Progenitor cell of endocrine pancreas (in vitro differentiated cells): ENCODE measurements around the gene NME7. TPM values are rescaled to one million over a fixed set of nuclear protein-coding genes. Genes with fewer than 3 reads are reported as not detected.
A peak's percentile ranks its signal among the peaks of the same experiment; 100 is the strongest.

Experiments
- DNase-seq: peaks from one replicate; pipeline ENCODE4 v3.0.0; 2021; ENCODE audit warnings: low spot score; ENCODE audit not compliant: unreplicated experiment
- H3K27ac Mint-ChIP-seq: 2 replicates; pipeline ENCODE4 v1.8.0; 2021; ENCODE audit warnings: mild to moderate bottlenecking, moderate library complexity, mixed read lengths
- H3K27me3 Mint-ChIP-seq: 2 replicates; pipeline ENCODE4 v1.8.0; 2021; ENCODE audit warnings: mixed read lengths
- H3K36me3 Mint-ChIP-seq: 2 replicates; pipeline ENCODE4 v1.8.0; 2022; ENCODE audit warnings: mixed read lengths; ENCODE audit not compliant: insufficient read depth
- H3K4me1 Mint-ChIP-seq: 2 replicates; pipeline ENCODE4 v1.8.0; 2021; ENCODE audit warnings: low read depth, mixed read lengths
- H3K4me3 Mint-ChIP-seq: 2 replicates; pipeline ENCODE4 v1.8.0; 2021; ENCODE audit warnings: low read depth, mild to moderate bottlenecking, moderate library complexity, mixed read lengths
- H3K9me3 Mint-ChIP-seq: 2 replicates; pipeline ENCODE4 v1.8.0; 2021; ENCODE audit warnings: low read depth, mixed read lengths
- total RNA-seq: library from RNA; stranded (reverse); gene quantifications from 2 replicates; pipeline ENCODE4 v1.2.1, GENCODE V29; 2021
- TF ChIP-seq, protein P1 (sequence below): fragments of 200-600 bp; sonication (generic); IDR thresholded peaks from one replicate; pipeline ENCODE4 v1.5.0; 2021; ENCODE audit warnings: antibody characterized with exemption, mild to moderate bottlenecking; ENCODE audit not compliant: unreplicated experiment

NME7 gene
- total RNA-seq, 1 donor from 2014 or later: 32.7 TPM

DNA sequence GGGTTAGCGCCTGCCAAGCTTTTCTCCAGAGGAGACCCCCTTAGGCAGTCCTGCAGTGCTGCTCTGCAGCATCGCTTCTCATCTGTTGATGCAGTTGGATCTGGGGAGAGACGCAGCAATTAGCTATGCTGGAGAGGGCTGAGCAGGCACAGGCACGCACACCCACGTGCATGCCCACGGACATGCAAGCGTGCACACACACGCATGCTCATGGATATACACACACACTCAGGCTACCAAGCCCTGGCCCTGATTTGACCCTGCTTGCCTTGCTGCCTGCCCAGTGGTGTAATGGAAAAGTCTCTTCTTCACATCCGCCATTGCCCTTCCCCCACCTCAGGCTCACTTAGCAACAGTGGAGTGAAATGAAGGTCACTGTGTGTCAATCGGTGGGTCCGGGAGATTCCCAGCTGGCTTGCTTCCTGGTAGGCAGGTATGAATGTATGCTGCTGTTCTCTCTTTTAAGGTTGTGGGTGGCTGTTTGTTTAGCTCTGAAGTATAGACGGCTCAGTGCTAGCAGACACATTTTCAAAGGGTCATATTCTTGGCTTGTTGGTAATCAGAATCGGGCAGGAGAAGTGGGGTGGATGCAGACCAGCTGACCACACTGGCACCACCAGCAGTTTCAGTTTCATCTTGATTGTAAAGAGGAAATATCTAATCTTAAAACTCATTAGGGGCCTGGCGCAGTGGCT, 251.6 kb downstream of the NME7 start:
- TF ChIP-seq, protein P1, sequence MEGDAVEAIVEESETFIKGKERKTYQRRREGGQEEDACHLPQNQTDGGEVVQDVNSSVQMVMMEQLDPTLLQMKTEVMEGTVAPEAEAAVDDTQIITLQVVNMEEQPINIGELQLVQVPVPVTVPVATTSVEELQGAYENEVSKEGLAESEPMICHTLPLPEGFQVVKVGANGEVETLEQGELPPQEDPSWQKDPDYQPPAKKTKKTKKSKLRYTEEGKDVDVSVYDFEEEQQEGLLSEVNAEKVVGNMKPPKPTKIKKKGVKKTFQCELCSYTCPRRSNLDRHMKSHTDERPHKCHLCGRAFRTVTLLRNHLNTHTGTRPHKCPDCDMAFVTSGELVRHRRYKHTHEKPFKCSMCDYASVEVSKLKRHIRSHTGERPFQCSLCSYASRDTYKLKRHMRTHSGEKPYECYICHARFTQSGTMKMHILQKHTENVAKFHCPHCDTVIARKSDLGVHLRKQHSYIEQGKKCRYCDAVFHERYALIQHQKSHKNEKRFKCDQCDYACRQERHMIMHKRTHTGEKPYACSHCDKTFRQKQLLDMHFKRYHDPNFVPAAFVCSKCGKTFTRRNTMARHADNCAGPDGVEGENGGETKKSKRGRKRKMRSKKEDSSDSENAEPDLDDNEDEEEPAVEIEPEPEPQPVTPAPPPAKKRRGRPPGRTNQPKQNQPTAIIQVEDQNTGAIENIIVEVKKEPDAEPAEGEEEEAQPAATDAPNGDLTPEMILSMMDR: no peak
- Mint-ChIP-seq H3K4me3 (peak overlapping the region; percentile 37), H3K36me3 (peaks cover 49% of the 10 kb centered on the region), H3K4me1 (peaks cover 62% of the 10 kb centered on the region), H3K27ac (peak overlapping the region; percentile 76), H3K27me3 (no peaks in the 10 kb centered on the region), H3K9me3 (no peaks in the 10 kb centered on the region)
- DNase-seq: no peak

DNA sequence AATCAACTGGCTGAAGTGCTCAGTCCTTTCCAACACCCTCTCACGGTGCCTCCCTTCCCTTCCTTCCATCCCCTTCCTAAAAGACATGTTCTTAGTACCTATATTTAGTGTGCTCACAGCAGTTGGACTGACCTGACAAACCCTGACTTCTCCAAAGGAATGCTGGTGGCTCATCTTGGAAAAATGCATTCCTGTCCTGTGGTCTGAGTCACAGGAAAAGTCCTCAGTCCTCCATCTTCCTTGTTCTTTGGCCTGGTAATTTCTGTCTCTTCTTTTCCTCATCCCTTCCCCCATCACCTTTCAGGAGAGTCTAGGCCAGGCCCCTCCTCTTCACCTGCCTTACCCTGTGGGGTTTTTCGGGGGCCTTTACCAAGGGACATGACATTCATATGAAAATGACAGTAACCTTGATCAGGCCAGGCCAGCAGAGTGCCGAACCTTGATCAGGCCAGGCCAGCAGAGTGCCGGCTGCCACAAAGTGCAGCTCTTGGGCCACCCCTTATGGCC, 253.9 kb downstream of the NME7 start:
- Mint-ChIP-seq H3K4me3 (no peak overlapping the region), H3K9me3 (no peaks in the 10 kb centered on the region), H3K27me3 (no peaks in the 10 kb centered on the region), H3K36me3 (peaks cover 42% of the 10 kb centered on the region), H3K27ac (peak overlapping the region; percentile 54), H3K4me1 (peaks cover 67% of the 10 kb centered on the region)
- TF ChIP-seq, protein P1: no peak
- DNase-seq: no peak

DNA sequence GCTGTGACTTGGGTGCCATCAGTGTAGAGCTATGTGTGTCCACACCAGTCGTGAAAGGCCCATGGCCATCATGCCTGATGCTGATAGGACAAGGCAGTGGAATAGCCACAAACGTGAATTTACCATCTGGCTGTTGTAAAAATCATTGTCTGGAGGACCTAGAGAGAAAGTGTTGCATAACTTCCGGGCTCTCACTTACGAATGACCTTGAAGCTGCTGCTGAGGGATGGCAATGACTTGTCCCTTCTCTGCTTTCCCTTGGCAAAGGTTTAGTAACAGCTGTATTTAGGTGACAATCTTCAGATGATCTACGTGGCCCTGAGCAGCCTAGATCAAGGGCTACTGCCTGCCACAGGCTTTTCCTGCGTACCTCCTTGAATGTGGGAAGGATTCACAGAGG, 255.4 kb downstream of the NME7 start:
- no peaks in the 10 kb centered on the region for H3K9me3 Mint-ChIP-seq
- no peak for DNase-seq
- peaks cover 68% of the 10 kb centered on the region for H3K4me1 Mint-ChIP-seq
- H3K27me3 Mint-ChIP-seq: no peaks in the 10 kb centered on the region
- H3K27ac Mint-ChIP-seq: no peak overlapping the region
- peak overlapping the region; percentile 20 for H3K4me3 Mint-ChIP-seq
- H3K36me3 Mint-ChIP-seq: peaks cover 37% of the 10 kb centered on the region
- TF ChIP-seq, protein P1: no peak

DNA sequence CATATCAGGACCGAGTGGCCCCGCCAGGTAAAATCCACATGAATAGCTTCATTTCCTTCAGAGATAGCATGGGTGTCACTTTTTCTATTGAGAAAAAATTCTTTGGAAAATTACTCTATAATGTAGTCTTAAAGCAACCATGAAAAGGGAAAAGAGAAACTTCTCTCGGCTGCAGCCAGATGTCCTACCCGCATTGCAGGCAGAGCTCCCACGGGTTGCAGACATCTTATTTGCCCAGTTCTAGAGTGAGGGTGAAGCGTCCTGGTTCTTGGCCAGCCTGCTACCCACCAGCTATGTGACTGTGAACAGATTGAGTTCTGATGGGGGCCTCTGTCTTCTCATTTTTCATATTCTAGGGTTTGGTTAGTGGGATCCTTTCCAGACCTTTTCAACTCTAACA, 256.1 kb downstream of the NME7 start:
- no peaks in the 10 kb centered on the region for H3K9me3 Mint-ChIP-seq
- peaks cover 32% of the 10 kb centered on the region for H3K36me3 Mint-ChIP-seq
- no peaks in the 10 kb centered on the region for H3K27me3 Mint-ChIP-seq
- peaks cover 61% of the 10 kb centered on the region for H3K4me1 Mint-ChIP-seq
- peak overlapping the region; percentile 48 for H3K27ac Mint-ChIP-seq
- TF ChIP-seq, protein P1: no peak
- no peak for DNase-seq
- H3K4me3 Mint-ChIP-seq: peak overlapping the region; percentile 24

DNA sequence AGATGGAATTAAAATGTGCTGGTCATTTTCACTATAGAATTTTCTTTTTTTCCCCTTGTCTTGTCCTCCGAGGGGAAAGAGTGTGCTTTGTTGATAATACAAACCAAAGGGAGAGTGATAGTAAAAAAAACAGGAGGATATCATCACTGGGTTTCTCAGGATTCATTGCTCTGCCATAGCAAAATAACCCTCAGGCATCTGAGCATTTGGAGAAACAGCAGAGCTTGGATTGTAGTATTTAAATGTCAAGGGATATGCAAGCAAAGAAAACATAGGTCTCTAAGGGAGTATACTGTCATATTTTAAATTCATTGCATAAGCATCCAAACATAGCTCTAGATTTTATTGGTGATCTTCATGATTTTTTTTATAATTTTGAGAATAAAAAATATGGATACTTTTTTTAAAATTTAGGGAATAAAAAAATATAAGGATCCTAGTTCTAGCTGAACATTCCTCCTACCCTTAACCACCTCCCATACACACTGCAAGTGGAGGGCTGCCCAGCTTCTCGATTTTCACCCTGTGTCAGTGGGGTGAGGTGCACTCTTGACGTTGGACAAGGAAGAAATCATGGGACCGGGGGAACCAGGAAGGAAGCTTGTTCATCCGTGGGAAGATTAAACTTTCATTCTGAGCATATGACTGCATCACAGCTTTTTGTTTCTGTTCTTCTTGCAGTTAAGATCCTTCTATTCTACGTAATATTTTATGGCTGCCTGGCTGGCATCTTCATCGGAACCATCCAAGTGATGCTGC, 256.7 kb downstream of the NME7 start:
- peak overlapping the region; percentile 79 for H3K4me3 Mint-ChIP-seq

More for the DNA sequence above, 256.7 kb downstream of the NME7 start:
- H3K4me1 Mint-ChIP-seq: peaks cover 55% of the 10 kb centered on the region
- no peak for DNase-seq
- H3K27ac Mint-ChIP-seq: peak overlapping the region; percentile 97
- peaks cover 28% of the 10 kb centered on the region for H3K36me3 Mint-ChIP-seq
- H3K9me3 Mint-ChIP-seq: no peaks in the 10 kb centered on the region
- no peaks in the 10 kb centered on the region for H3K27me3 Mint-ChIP-seq
- TF ChIP-seq, protein P1: no peak
